GM19328 (cell line): ENCODE results near the gene LHFPL2.
"Not testable (repeated sequence)": the region's sequence is repeated elsewhere in the genome, so short reads cannot be mapped to it uniquely, and the experiment has no call there.

Source experiments
- ATAC-seq: cut with Tn5 transposase; IDR thresholded peaks from one replicate; pipeline ENCODE4 v1.9.1; 2021; ENCODE audit warnings: mild to moderate bottlenecking, moderate library complexity; ENCODE audit not compliant: unreplicated experiment

The LHFPL2 gene

DNA sequence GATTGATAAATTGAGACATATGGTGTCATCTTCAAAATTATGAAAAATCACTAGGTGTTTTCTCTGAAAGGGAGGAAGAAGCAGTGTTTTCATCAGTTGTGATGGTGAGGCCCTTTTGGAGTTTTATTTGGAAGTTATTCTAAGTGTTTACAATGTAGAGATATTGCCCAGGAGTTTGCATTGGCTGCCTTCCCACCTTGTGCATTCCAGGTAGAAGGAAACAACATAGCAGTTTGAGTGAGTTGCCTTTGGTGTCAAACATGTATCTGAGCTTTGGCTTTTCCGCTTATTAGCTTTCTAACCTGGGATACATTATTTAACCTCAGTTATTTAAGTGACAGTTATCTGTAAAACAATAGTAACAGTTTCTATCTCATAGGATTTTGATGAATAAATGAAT is 165.6 kb downstream of the LHFPL2 start:
- ATAC-seq: no peak

DNA sequence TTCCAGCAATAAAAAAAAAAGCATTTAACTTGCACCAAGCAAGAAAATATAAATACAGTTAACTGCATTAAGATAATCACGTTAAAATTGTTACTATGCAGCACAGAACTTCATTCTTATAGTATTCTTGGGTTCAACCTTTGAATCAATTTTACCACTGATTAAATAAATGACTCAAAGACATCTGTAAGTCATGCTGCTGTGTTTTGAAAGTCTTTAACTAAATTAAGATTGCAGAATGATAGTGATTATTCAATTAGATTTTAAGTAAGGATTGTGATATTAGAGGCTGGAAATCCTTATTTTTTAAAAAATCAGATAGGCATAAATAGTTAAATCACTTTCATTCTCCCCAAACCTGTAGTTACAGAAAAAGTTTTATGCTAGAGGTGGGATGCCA is 171.8 kb downstream of the LHFPL2 start:
- no peak for ATAC-seq

DNA sequence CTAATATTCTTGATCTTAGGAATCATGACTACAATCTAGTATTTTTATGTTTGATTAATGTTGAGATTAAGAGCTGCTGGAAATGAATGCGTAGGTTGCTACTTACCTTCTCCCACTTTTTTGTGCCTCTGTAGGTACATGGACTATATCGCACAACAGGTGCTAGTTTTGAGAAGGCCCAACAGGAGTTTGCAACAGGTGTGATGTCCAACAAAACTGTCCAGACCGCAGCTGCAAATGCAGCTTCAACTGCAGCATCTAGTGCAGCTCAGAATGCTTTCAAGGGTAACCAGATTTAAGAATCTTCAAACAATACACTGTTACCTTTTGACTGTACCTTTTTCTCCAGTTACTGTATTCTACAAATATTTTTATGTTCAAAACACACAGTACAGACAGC is 173.2 kb downstream of the LHFPL2 start:
- ATAC-seq: no peak

- no peak for ATAC-seq
Measured at GRCh38 chr5:78473751-78474150, 174.8 kb downstream of the LHFPL2 start.

DNA sequence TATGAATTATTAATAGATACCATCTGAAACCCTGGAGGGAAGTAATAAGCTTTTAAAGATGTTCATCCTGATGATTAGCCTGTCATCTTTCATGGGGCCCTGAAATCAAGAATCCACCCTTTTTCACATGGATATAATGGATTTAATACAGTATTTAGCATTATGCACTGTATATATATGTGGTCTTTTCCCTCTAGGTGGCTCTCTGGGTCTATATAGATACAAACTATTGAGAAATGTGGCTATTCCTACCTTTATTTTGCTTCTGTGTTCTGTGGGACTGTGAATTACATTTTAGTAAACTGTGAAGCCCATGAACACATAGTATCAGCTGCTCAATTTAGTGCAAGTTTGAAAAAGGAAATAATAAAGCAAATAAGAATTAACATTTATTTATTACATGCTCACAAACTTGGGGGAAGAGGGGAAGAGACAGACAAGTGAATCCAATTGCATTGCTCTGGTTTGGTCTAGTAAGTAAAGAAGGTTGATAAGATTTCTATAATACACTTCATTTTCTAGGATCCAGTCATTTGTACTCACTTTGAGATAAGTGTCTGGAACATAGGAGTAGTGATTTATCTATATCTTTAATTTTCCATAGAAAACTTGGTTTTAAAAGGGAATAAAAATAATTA is 176.0 kb downstream of the LHFPL2 start:
- no peak for ATAC-seq

- ATAC-seq: no peak
Measured at GRCh38 chr5:78471896-78472295, 176.7 kb downstream of the LHFPL2 start.

GRCh38 chr5:78467752-78468357 is 180.7 kb downstream of the LHFPL2 start:
- no peak for ATAC-seq

DNA sequence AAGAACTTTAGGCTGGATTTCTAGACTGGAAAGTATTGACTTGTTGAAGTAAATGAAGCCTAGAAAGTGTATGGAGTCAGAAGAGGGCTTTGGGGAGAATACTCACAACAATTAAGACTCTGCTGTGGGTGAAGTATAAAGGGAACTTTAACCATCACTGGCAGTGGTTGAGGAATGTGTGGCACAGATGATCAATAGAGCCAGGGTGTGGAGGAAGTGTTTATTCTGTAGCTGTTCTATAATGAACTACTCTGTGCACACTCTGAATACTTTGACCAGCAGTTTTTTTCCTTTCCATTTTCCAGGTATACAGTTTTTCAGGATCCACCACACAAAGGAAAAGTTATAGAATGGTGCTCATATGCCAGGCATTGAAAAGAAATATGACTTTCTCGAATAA is 181.4 kb downstream of the LHFPL2 start:
- no peak for ATAC-seq

- no peak for ATAC-seq
Measured at GRCh38 chr5:78458843-78459242, 189.7 kb downstream of the LHFPL2 start.

GRCh38 chr5:78457507-78457906 is 191.1 kb downstream of the LHFPL2 start:
- ATAC-seq: not testable (repeated sequence)

DNA sequence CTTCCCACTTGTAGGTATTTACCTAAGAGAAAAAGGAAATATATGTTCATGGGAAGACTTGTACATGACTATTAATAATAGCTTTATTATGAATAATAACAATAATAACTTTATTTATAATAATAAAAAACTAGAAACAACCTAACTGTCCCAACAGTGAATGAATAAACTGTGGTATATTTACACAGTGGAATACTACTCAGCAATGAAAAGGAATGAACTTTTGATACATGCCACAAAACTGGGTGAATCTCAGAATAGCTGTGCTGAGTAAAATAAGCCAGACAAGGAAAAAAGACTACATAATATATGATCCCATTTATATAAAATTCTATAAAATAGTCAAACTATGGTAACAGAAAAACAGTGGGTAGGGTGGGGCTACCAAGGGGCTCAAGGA is 199.5 kb downstream of the LHFPL2 start:
- ATAC-seq: no peak

DNA sequence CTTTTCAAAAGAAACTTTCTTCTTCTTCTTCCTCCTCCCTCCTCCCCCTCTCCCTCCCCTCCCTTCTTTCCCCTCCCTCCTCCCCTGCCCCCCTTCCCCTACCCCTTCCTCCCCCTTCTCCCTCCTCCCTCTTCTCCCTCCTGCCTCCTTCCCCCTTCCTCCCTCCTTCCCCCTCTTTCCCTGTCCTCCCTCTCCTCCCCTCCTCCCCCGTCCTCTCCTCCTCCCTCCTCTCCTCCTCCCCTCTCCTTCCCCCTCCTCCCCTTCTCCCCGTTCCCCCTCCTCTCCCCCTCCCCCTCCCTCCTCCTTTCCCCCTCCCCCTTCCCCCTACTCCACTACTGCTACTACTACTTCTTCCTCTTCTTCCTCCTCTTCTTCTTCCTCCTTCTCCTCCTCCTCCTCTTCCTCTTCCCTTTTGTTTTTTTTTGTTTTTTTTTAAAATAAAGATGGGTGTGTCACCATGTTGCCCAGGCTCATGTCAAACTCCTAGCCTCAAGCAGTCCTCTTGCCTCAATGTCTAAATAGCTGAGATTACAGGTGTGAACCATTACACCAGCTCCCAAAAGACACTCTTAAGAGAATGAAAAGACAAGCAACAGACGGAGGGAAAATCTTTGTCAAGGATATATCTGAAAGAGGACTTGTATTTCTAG is 200.7 kb downstream of the LHFPL2 start:
- no peak for ATAC-seq
